Glutamatergic neuron (in vitro differentiated cells): Measurements from ENCODE around the gene FILIP1L. TPM values are rescaled to one million over a fixed set of nuclear protein-coding genes. Genes with fewer than 3 reads are reported as not detected.

Source experiments
- DNase-seq: peaks from one replicate; pipeline ENCODE4 v3.0.0; 2022
- H3K27ac Mint-ChIP-seq: one replicate; pipeline ENCODE4 v1.8.0; 2020; ENCODE audit warnings: mild to moderate bottlenecking, mixed read lengths, inconsistent platforms; ENCODE audit not compliant: unreplicated experiment
- H3K27me3 Mint-ChIP-seq: one replicate; pipeline ENCODE4 v1.8.0; 2020; ENCODE audit warnings: mild to moderate bottlenecking, moderate library complexity, mixed read lengths, inconsistent platforms; ENCODE audit not compliant: unreplicated experiment
- H3K36me3 Mint-ChIP-seq: one replicate; pipeline ENCODE4 v1.8.0; 2020; ENCODE audit warnings: mild to moderate bottlenecking, mixed read lengths, inconsistent platforms; ENCODE audit not compliant: unreplicated experiment
- H3K4me1 Mint-ChIP-seq: one replicate; pipeline ENCODE4 v1.8.0; 2020; ENCODE audit warnings: mild to moderate bottlenecking, low read depth, mixed read lengths, inconsistent platforms; ENCODE audit not compliant: unreplicated experiment
- H3K4me3 Mint-ChIP-seq: one replicate; pipeline ENCODE4 v1.8.0; 2020; ENCODE audit warnings: mild to moderate bottlenecking, mixed read lengths, inconsistent platforms; ENCODE audit not compliant: unreplicated experiment
- H3K9me3 Mint-ChIP-seq: one replicate; pipeline ENCODE4 v1.8.0; 2020; ENCODE audit warnings: mild to moderate bottlenecking, moderate library complexity, mixed read lengths, inconsistent platforms; ENCODE audit not compliant: unreplicated experiment
- total RNA-seq: library from RNA; stranded (reverse); fragmentation: NEBNext Ultra II Directional; extraction: Animal tissue kit (Norgen Biotek cat#: 25700); gene quantifications from one replicate; pipeline ENCODE4 v1.2.1, GENCODE V29; 2021; ENCODE audit not compliant: unreplicated experiment
- TF ChIP-seq, protein P1 (sequence below): fragments of 200-600 bp; sonication (generic); IDR thresholded peaks from one replicate; pipeline ENCODE4 v1.5.0; 2021; ENCODE audit not compliant: partially characterized antibody, unreplicated experiment

FILIP1L gene
- total RNA-seq, 1 donor from 2014 or later, result 4.3 TPM

GRCh38 chr3:100027321-100027720 is 87.0 kb downstream of the FILIP1L start:
- no peak overlapping the region for H3K4me3 Mint-ChIP-seq
- H3K36me3 Mint-ChIP-seq, result no peaks in the 10 kb centered on the region
- TF ChIP-seq, protein P1, sequence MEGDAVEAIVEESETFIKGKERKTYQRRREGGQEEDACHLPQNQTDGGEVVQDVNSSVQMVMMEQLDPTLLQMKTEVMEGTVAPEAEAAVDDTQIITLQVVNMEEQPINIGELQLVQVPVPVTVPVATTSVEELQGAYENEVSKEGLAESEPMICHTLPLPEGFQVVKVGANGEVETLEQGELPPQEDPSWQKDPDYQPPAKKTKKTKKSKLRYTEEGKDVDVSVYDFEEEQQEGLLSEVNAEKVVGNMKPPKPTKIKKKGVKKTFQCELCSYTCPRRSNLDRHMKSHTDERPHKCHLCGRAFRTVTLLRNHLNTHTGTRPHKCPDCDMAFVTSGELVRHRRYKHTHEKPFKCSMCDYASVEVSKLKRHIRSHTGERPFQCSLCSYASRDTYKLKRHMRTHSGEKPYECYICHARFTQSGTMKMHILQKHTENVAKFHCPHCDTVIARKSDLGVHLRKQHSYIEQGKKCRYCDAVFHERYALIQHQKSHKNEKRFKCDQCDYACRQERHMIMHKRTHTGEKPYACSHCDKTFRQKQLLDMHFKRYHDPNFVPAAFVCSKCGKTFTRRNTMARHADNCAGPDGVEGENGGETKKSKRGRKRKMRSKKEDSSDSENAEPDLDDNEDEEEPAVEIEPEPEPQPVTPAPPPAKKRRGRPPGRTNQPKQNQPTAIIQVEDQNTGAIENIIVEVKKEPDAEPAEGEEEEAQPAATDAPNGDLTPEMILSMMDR, result no peak
- DNase-seq, result no peak
- H3K27me3 Mint-ChIP-seq, result peaks cover 5% of the 10 kb centered on the region
- H3K9me3 Mint-ChIP-seq, result peaks cover 4% of the 10 kb centered on the region
- no peak overlapping the region for H3K27ac Mint-ChIP-seq
- H3K4me1 Mint-ChIP-seq, result peaks cover 10% of the 10 kb centered on the region

DNA sequence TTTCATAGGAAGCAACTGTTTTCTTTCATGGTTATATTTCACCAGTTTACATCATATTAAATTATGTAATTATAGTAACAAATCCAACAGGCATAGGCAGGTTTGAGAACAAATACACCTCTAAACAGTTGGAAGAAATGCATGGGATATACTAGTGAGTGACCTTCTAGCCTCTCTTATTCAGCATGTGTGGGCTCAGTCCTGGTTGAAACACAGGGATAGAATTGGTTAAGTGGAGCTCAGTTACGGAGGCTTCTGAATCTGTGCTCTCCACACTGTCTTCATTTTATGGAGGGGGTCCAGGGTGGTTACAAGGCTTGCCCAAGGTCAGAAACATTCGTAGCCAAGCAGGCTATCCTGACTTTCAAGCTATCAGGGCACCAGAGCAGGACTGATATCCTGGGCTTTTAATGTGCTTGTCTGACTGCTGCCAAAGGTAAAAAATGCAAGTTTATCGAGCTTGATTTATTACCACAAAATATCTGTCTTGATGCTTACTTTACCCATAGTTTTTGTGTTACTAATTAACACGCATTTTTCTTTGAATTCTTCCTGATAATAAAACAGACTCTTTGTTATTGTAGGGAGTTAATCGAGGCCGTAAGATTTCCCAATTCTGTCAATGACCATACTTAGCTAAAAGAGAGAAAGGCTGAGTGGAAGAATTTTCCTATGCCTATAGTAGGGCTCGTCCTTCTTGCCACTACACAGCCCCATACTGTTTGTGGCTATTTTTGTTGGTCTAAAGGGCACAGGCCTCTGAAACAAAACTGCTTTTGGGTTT is 89.6 kb downstream of the FILIP1L start:
- Mint-ChIP-seq H3K4me3 (no peak overlapping the region), H3K4me1 (peaks cover 2% of the 10 kb centered on the region), H3K27ac (no peak overlapping the region), H3K27me3 (no peaks in the 10 kb centered on the region), H3K36me3 (no peaks in the 10 kb centered on the region), H3K9me3 (no peaks in the 10 kb centered on the region)
- DNase-seq, result no peak
- TF ChIP-seq, protein P1, result no peak

- Mint-ChIP-seq H3K4me3 (no peak overlapping the region), H3K4me1 (peaks cover 2% of the 10 kb centered on the region), H3K9me3 (no peaks in the 10 kb centered on the region), H3K27ac (no peak overlapping the region), H3K36me3 (no peaks in the 10 kb centered on the region), H3K27me3 (no peaks in the 10 kb centered on the region)
- TF ChIP-seq, protein P1, result no peak
- DNase-seq, result no peak
These were observed 90.7 kb downstream of the FILIP1L start for GRCh38 chr3:100023595-100023994.

- Mint-ChIP-seq H3K4me1 (peaks cover 2% of the 10 kb centered on the region), H3K27ac (no peak overlapping the region), H3K36me3 (no peaks in the 10 kb centered on the region), H3K9me3 (no peaks in the 10 kb centered on the region), H3K27me3 (no peaks in the 10 kb centered on the region), H3K4me3 (no peak overlapping the region)
- DNase-seq, result no peak
- TF ChIP-seq, protein P1, result no peak
These were observed 91.2 kb downstream of the FILIP1L start for GRCh38 chr3:100023150-100023549.

DNA sequence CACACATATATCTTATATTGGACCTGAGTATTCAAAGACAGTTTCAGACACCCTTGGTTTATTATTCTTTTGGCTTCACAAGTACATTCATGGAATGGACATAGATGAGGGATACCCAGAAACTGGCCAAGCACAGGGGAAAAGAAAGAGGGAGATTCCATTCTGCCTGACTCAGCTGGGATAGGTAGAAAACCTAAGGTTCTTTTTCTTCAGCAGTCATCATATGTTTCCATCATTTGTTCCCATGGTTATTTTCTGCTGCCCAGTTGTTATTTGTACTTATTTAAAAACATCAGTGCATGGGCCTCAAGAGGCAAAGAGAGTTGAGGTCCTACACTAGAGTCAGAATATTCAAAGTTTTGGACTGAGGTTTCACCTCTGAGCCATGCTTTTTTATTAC is 91.8 kb downstream of the FILIP1L start:
- no peak for DNase-seq
- Mint-ChIP-seq H3K9me3 (no peaks in the 10 kb centered on the region), H3K36me3 (no peaks in the 10 kb centered on the region), H3K27me3 (no peaks in the 10 kb centered on the region), H3K4me3 (no peak overlapping the region), H3K27ac (no peak overlapping the region), H3K4me1 (peaks cover 2% of the 10 kb centered on the region)
- TF ChIP-seq, protein P1, result no peak
